ENCODE data around the gene RAB44.

The RAB44 gene

GRCh38 chr6:36737043-36737785, 39.6 kb downstream of the RAB44 start:
- Histone ChIP-seq H3K36me3 (no peaks in the 10 kb centered on the region), H3K27ac (no peak overlapping the region), H3K9me3 (ENCODE audit: severe bottlenecking) (no peaks in the 10 kb centered on the region), H3K4me3 (ENCODE audit: low read depth, low read length) (no peak overlapping the region), H3K27me3 (ENCODE audit: insufficient read depth, low read depth, severe bottlenecking) (no peaks in the 10 kb centered on the region)
- no peak for DNase-seq
- TF ChIP-seq, protein P1, sequence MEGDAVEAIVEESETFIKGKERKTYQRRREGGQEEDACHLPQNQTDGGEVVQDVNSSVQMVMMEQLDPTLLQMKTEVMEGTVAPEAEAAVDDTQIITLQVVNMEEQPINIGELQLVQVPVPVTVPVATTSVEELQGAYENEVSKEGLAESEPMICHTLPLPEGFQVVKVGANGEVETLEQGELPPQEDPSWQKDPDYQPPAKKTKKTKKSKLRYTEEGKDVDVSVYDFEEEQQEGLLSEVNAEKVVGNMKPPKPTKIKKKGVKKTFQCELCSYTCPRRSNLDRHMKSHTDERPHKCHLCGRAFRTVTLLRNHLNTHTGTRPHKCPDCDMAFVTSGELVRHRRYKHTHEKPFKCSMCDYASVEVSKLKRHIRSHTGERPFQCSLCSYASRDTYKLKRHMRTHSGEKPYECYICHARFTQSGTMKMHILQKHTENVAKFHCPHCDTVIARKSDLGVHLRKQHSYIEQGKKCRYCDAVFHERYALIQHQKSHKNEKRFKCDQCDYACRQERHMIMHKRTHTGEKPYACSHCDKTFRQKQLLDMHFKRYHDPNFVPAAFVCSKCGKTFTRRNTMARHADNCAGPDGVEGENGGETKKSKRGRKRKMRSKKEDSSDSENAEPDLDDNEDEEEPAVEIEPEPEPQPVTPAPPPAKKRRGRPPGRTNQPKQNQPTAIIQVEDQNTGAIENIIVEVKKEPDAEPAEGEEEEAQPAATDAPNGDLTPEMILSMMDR (IDR thresholded peaks at IDR 0.05; ENCODE audit: low read depth, low read length), result no peak

DNA sequence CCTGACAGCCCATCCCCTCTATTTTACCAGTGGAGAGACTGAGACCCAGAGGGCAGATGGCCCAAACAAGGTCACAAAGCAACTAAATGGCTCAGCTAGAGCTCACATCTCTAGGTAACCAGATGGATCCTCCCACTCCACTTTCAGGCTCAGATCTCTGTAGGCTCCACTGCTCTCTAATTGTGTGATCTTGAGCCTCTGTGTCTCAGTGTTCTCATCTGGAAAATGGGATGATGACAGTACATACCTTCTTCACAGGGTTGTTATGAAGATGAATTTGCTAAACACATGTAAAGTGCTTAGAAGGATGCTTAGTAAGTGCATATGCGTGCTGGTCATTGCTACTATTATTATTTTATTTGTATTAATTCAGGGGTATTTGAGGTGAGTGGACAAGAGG, 40.5 kb downstream of the RAB44 start:
- DNase-seq, result no peak
- no peaks in the 10 kb centered on the region for H3K36me3 ChIP-seq
- TF ChIP-seq, protein P1 (IDR thresholded peaks at IDR 0.05; ENCODE audit: low read depth, low read length), result no peak
- H3K27me3 ChIP-seq (ENCODE audit: insufficient read depth, low read depth, severe bottlenecking), result no peaks in the 10 kb centered on the region
- no peak overlapping the region for H3K27ac ChIP-seq
- H3K4me3 ChIP-seq (ENCODE audit: low read depth, low read length), result no peak overlapping the region
- H3K9me3 ChIP-seq (ENCODE audit: severe bottlenecking), result no peaks in the 10 kb centered on the region

- no peaks in the 10 kb centered on the region for H3K9me3 ChIP-seq (ENCODE audit: severe bottlenecking)
- H3K36me3 ChIP-seq, result no peaks in the 10 kb centered on the region
- no peaks in the 10 kb centered on the region for H3K27me3 ChIP-seq (ENCODE audit: insufficient read depth, low read depth, severe bottlenecking)
- H3K27ac ChIP-seq, result no peak overlapping the region
- TF ChIP-seq, protein P1 (IDR thresholded peaks at IDR 0.05; ENCODE audit: low read depth, low read length), result no peak
- DNase-seq, result no peak
- no peak overlapping the region for H3K4me3 ChIP-seq (ENCODE audit: low read depth, low read length)
Observed at GRCh38 chr6:36739947-36740817, 42.6 kb downstream of the RAB44 start.

DNA sequence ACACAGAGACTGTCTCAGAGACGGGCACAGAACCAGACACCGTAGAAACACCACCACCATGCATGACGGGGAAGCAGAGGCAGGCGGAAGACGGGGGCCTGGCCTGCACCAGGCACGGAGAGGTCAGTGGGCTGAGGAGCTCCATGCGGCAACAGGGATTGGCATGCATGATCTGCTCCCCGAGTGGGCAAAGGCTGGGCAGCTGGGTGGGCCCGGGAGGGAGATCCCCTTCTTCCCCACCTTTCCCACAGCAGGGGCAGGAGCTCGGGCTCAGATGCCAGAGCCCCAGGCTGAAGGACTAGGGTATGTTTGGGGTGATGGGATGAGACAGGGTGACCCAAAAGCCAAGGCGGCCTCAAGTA, 43.2 kb downstream of the RAB44 start:
- no peak for DNase-seq
- H3K27ac ChIP-seq, result no peak overlapping the region
- no peaks in the 10 kb centered on the region for H3K9me3 ChIP-seq (ENCODE audit: severe bottlenecking)
- H3K27me3 ChIP-seq (ENCODE audit: insufficient read depth, low read depth, severe bottlenecking), result no peaks in the 10 kb centered on the region
- TF ChIP-seq, protein P1 (IDR thresholded peaks at IDR 0.05; ENCODE audit: low read depth, low read length), result no peak
- H3K36me3 ChIP-seq, result no peaks in the 10 kb centered on the region
- H3K4me3 ChIP-seq (ENCODE audit: low read depth, low read length), result no peak overlapping the region

DNA sequence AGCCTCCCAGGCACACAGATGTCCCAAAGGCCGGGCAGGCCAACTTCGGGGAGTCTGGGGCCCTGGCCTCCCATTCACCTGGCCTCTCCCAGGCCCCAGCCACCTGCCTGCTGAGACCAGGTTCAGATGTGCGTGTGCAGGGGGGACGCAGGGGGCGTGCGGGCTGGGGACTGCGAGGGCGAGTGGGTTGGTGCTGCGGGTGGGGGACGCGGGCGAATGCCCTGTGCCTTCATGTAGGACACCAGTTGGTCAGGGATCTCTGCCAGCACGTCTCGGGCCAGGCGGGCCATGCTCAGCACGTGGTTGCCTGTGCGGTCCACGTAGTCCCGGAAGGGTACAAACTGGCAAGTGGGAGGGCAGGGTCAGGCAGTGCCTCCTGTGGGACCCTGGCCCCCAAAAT, 44.5 kb downstream of the RAB44 start:
- Histone ChIP-seq H3K27ac (peak overlapping the region; percentile 17; the same call in 1 of the 2 replicates), H3K9me3 (ENCODE audit: severe bottlenecking) (no peaks in the 10 kb centered on the region), H3K27me3 (ENCODE audit: insufficient read depth, low read depth, severe bottlenecking) (no peaks in the 10 kb centered on the region), H3K36me3 (no peaks in the 10 kb centered on the region), H3K4me3 (ENCODE audit: low read depth, low read length) (no peak overlapping the region)
- no peak for DNase-seq
- TF ChIP-seq, protein P1 (IDR thresholded peaks at IDR 0.05; ENCODE audit: low read depth, low read length), result no peak

All from WERI-Rb-1 (cell line).